GM21447 (cell line): Measurements from ENCODE around the gene PDHA1.

Experiments
- ATAC-seq: cut with Tn5 transposase; IDR thresholded peaks from one replicate; pipeline ENCODE4 v1.9.1; 2021; ENCODE audit not compliant: unreplicated experiment

Gene PDHA1

GRCh38 chrX:19343535-19344408 lies at the start of gene PDHA1:
TSS of gene PDHA1 (plus strand) at chrX:19343927. CDS start at chrX:19344038, 111 bp downstream.
- peak; percentile 99 for ATAC-seq

- ATAC-seq: no peak
Observed at GRCh38 chrX:19303256-19303880, 40.4 kb upstream of the PDHA1 start.

GRCh38 chrX:19326567-19326966 lies 17.2 kb upstream of the PDHA1 start:
- no peak for ATAC-seq

- ATAC-seq: no peak
Observed at GRCh38 chrX:19331831-19332230, 11.9 kb upstream of the PDHA1 start.

- no peak for ATAC-seq
Observed at GRCh38 chrX:19332983-19333382, 10.7 kb upstream of the PDHA1 start.

- ATAC-seq: no peak
Observed at GRCh38 chrX:19334945-19335626, 8.6 kb upstream of the PDHA1 start.

- no peak for ATAC-seq
Observed at GRCh38 chrX:19342331-19342906, 1.3 kb upstream of the PDHA1 start.

GRCh38 chrX:19343085-19343534 lies 617 bp upstream of the PDHA1 start:
- ATAC-seq: no peak

GRCh38 chrX:19344661-19345060 lies 934 bp downstream of the PDHA1 start:
- no peak for ATAC-seq

GRCh38 chrX:19347916-19348315 lies 4.2 kb downstream of the PDHA1 start:
- ATAC-seq: no peak

- no peak for ATAC-seq
Observed at GRCh38 chrX:19349264-19349663, 5.5 kb downstream of the PDHA1 start.

GRCh38 chrX:19350941-19351384 lies 7.2 kb downstream of the PDHA1 start:
- peak; percentile 96 for ATAC-seq

GRCh38 chrX:19354625-19355024 lies 10.9 kb downstream of the PDHA1 start:
- no peak for ATAC-seq

GRCh38 chrX:19358521-19358920 lies 14.8 kb downstream of the PDHA1 start:
- no peak for ATAC-seq

GRCh38 chrX:19360903-19361302 lies 17.2 kb downstream of the PDHA1 start:
- ATAC-seq: no peak

GRCh38 chrX:19361701-19362100 lies 18.0 kb downstream of the PDHA1 start:
- ATAC-seq: no peak

GRCh38 chrX:19368576-19368975 lies 24.8 kb downstream of the PDHA1 start:
- no peak for ATAC-seq

GRCh38 chrX:19370061-19370460 lies 26.3 kb downstream of the PDHA1 start:
- ATAC-seq: no peak

GRCh38 chrX:19372170-19372546 lies 28.4 kb downstream of the PDHA1 start:
- ATAC-seq: peak; percentile 81

- peak; percentile 16 for ATAC-seq
Observed at GRCh38 chrX:19372547-19373331, 29.0 kb downstream of the PDHA1 start.
